Type B pancreatic cell (in vitro differentiated cells): Measurements from ENCODE around the gene ENSA. TPM values are rescaled to one million over a fixed set of nuclear protein-coding genes. Genes with fewer than 3 reads are reported as not detected.
A peak's percentile ranks its signal among the peaks of the same experiment; 100 is the strongest.

Experiments
- DNase-seq: peaks from one replicate; pipeline ENCODE4 v3.0.0; 2021; ENCODE audit warnings: mixed read lengths; ENCODE audit not compliant: unreplicated experiment; ENCODE audit errors: extremely low spot score
- H3K27ac Mint-ChIP-seq: 2 replicates; pipeline ENCODE4 v1.8.0; 2021; ENCODE audit warnings: mild to moderate bottlenecking, mixed read lengths
- H3K27me3 Mint-ChIP-seq: 2 replicates; pipeline ENCODE4 v1.8.0; 2021; ENCODE audit warnings: mixed read lengths
- H3K36me3 Mint-ChIP-seq: 2 replicates; pipeline ENCODE4 v1.8.0; 2021; ENCODE audit warnings: mixed read lengths
- H3K4me1 Mint-ChIP-seq: one replicate; pipeline ENCODE4 v1.8.0; 2021; ENCODE audit warnings: mixed read lengths; ENCODE audit not compliant: unreplicated experiment
- H3K4me3 Mint-ChIP-seq: 2 replicates; pipeline ENCODE4 v1.8.0; 2021; ENCODE audit warnings: mild to moderate bottlenecking, mixed read lengths
- H3K9me3 Mint-ChIP-seq: 2 replicates; pipeline ENCODE4 v1.8.0; 2021; ENCODE audit warnings: mixed read lengths
- CTCF ChIP-seq: fragments of 200-600 bp; sonication (generic); conservative IDR thresholded peaks from 2 replicates; pipeline ENCODE4 v1.5.0; 2021; ENCODE audit warnings: antibody characterized with exemption, mild to moderate bottlenecking
- total RNA-seq: library from RNA; stranded (reverse); gene quantifications from 2 replicates; pipeline ENCODE4 v1.2.1, GENCODE V29; 2021; ENCODE audit warnings: low replicate concordance

The ENSA gene
- total RNA-seq, 1 donor from 2014 or later, result 153 TPM

- H3K36me3 Mint-ChIP-seq, result peaks cover 44% of the 10 kb centered on the region
- TF ChIP-seq CTCF, result no peak
- peak; percentile 95 for DNase-seq
- H3K27ac Mint-ChIP-seq, result peak within 1 kb of the TSS; percentile 93
- peak within 1 kb of the TSS; percentile 94 for H3K4me3 Mint-ChIP-seq
- H3K9me3 Mint-ChIP-seq, result no peaks in the 10 kb centered on the region
- H3K27me3 Mint-ChIP-seq, result no peaks in the 10 kb centered on the region
- H3K4me1 Mint-ChIP-seq, result peaks cover 33% of the 10 kb centered on the region
Measured at GRCh38 chr1:150579110-150579944, 50.1 kb downstream of the ENSA start, which contains the start of gene MCL1. TSS of gene MCL1 (minus strand) at chr1:150579610. CDS start at chr1:150579530, 80 bp downstream.

- DNase-seq, result no peak
- TF ChIP-seq CTCF, result no peak
- H3K36me3 Mint-ChIP-seq, result peaks cover 44% of the 10 kb centered on the region
- H3K9me3 Mint-ChIP-seq, result no peaks in the 10 kb centered on the region
- peaks cover 33% of the 10 kb centered on the region for H3K4me1 Mint-ChIP-seq
- H3K4me3 Mint-ChIP-seq, result peak overlapping the region; percentile 94
- no peaks in the 10 kb centered on the region for H3K27me3 Mint-ChIP-seq
- H3K27ac Mint-ChIP-seq, result peak overlapping the region; percentile 93
Measured at GRCh38 chr1:150578272-150579109, 50.9 kb downstream of the ENSA start.

DNA sequence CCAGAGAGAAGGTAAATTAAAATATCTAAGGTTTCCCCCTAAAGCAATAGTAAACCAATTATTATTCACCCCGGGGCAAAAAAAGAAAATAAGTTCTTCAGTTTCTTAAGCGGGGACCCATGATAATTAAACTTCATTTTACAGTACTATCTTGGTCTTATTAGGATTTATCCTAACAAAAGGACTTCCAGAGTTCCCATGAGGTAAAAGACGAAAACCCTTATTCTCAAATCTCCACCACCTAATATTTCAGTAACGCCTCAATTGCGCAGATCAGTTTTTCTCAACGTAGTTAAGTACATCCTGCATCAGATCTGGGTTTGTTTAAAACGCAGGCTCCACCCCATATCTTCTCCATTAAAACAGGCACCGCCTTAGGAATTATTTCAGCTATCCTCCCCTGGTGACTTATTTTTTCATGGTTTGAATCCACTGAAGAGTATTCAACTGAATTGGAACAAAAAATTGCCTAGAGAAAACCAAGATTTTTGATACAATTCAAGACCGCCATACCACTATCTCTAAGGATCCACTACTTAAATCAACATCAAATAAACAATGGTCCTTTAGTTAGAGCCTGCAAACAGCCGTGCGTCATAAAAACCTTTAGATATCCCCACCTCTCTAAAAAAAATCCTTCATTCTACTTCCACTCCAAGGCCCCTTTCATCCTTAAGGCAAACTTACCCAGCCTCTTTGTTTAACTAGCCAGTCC is 51.7 kb downstream of the ENSA start:
- peak overlapping the region; percentile 94 for H3K4me3 Mint-ChIP-seq
- no peak for DNase-seq
- no peaks in the 10 kb centered on the region for H3K27me3 Mint-ChIP-seq
- H3K4me1 Mint-ChIP-seq, result peaks cover 36% of the 10 kb centered on the region
- peak overlapping the region; percentile 93 for H3K27ac Mint-ChIP-seq
- H3K36me3 Mint-ChIP-seq, result peaks cover 49% of the 10 kb centered on the region
- TF ChIP-seq CTCF, result no peak
- H3K9me3 Mint-ChIP-seq, result no peaks in the 10 kb centered on the region

DNA sequence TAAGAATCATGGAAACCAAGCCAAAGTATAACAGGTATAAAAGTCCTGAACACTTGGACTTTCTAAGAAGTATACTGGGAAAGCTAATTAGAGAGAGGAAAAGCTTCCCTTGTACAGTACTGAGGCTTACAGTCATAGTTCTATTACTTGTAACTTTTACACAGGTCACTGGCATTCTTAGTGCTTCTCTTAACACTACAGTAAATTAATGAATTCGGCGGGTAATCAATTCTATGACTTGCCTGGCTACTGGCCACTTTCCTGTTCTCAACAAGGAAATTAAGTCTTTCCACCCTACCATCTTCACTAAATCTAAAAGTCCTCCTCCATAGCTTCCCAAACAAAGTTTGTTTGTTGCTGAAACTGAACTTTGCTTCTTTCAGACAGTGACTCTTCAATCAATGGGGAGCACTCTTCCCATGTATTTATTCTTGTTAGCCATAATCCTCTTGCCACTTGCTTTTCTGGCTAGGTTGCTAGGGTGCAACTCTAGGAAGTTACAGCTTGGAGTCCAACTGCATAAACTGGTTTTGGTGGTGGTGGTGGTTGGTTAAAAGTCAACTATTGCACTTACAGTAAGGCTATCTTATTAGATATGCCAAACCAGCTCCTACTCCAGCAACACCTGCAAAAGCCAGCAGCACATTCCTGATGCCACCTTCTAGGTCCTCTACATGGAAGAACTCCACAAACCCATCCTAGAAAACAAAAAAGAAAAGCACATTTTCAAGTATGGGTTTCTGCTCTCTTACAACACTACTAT is 52.4 kb downstream of the ENSA start:
- Mint-ChIP-seq H3K4me3 (peak overlapping the region; percentile 94), H3K36me3 (peaks cover 53% of the 10 kb centered on the region), H3K27ac (peak overlapping the region; percentile 93), H3K4me1 (peaks cover 36% of the 10 kb centered on the region), H3K9me3 (no peaks in the 10 kb centered on the region), H3K27me3 (no peaks in the 10 kb centered on the region)
- TF ChIP-seq CTCF, result no peak
- no peak for DNase-seq

GRCh38 chr1:150576367-150576711 is 53.1 kb downstream of the ENSA start:
- no peaks in the 10 kb centered on the region for H3K9me3 Mint-ChIP-seq
- peaks cover 36% of the 10 kb centered on the region for H3K4me1 Mint-ChIP-seq
- peaks cover 53% of the 10 kb centered on the region for H3K36me3 Mint-ChIP-seq
- DNase-seq, result no peak
- peak overlapping the region; percentile 93 for H3K27ac Mint-ChIP-seq
- peak overlapping the region; percentile 94 for H3K4me3 Mint-ChIP-seq
- no peaks in the 10 kb centered on the region for H3K27me3 Mint-ChIP-seq
- TF ChIP-seq CTCF, result no peak
